H54 (cell line): Measurements from ENCODE around the gene MIEF1.

ENCODE experiments used
- DNase-seq: peaks from one replicate; pipeline ENCODE4 v3.0.0; 2011; ENCODE audit warnings: low spot score, mixed read lengths; ENCODE audit not compliant: insufficient read length
- FAIRE-seq: peaks from 3 replicates; lab custom pipeline; 2011; peaks lifted over from hg19 to GRCh38; lab: Jason Lieb, UNC
- POLR2A ChIP-seq: IDR thresholded peaks from 2 replicates; pipeline ENCODE4 v1.6.1; 2011; ENCODE audit warnings: low read depth, mild to moderate bottlenecking, low read length

Gene MIEF1

DNA sequence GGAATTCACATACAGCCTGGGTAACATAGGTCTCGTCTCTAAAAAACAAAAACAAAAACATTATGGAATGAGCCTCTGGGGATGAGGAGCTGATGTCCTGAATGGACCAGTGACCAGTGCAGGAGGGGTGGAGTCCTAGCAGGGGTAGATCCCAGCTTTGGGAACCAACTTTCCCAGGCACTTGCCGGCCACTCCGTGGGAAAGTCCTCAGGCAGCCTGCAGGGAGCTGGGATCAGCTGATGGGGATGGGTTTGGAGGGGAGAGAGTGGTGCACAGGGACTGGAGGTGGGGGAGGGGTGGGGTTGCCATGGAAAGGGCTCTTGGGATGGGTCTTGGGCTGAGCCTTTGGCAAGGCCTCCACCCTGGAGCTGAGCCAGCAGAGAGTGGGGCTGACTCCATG is 26.2 kb upstream of the MIEF1 start:
- no peak for TF ChIP-seq POLR2A
- FAIRE-seq: no peak
- DNase-seq: no peak

DNA sequence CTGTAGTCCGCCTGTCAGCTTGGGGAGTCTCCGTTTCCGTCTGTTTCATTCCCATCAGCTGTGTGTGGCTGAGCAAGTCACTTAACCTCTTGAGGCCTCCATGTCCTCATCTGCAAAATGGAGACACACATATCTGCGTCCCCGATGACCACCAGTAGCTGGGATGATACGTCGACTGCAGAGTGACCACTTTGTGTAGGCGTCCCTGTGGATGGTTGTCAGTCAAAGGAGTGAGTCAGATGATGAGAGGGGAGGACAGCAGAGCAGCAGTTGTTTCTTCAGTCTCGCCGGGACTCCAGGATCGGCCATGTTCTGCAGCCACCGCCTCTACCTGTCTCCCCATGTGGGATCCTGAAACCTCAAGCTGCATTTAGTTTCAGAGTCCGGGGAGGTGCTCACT is 25.4 kb upstream of the MIEF1 start:
- FAIRE-seq: no peak
- no peak for DNase-seq
- no peak for TF ChIP-seq POLR2A

DNA sequence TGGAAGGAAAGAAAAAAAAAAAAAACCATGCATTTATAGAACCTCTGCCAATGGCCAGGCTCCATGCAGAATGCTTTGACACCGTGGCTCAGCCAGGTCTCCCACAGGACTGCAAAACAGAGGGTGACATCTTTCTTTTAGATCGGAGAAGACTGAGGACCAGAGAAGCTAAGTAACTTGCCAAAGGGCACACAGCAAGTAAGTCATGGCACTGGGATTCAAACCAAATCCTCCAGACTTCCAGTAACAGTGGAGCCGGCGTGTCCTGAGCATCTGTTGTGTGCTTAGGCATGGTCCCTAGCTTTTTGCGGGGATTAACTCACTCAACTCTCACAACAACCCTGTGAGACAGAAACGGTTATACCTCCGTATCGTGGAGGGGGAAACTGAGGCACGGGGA is 24.5 kb upstream of the MIEF1 start:
- no peak for FAIRE-seq
- no peak for DNase-seq
- TF ChIP-seq POLR2A: no peak

DNA sequence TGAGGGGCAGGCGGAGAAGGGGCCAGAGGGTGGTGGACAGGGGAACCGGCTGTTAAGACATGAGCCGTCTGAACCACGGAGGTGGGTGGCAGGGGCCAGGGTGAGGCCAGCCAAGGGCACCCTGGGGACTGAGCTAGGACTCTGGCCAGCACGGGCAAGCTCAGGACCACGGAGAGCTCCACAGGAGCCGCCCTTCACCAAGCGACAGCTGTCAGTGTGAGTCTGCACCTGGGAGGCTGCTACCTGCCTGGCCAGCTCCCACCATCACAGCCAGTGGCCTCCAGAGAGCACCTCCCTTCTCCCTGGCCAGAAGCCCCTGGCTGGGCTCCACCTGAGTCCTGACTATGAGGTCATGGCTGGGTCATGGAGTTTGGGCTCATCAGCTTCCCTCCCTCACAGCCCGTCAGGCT is 23.6 kb upstream of the MIEF1 start:
- FAIRE-seq: no peak
- TF ChIP-seq POLR2A: no peak
- no peak for DNase-seq

DNA sequence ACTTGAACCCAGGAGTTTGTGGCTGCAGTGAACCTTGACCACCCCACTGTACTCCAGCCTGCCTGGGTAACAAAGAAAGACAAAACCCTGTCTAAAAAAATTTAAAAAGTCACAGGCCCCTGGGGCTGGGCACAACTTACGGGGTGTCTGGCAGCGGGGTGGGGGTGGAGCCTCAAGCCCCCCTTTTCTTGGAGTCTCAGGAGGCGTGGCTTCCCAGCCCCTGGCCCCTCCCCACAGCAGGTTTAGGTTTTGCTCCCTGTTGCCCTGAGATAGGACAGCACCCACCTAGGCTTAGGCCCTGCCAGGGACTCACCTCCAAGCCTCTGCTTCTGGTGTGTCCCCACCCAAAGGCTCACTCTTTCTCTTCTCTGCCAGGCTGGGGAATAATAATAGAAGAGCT is 22.8 kb upstream of the MIEF1 start:
- DNase-seq (no peak), FAIRE-seq (no peak)
- no peak for TF ChIP-seq POLR2A

DNA sequence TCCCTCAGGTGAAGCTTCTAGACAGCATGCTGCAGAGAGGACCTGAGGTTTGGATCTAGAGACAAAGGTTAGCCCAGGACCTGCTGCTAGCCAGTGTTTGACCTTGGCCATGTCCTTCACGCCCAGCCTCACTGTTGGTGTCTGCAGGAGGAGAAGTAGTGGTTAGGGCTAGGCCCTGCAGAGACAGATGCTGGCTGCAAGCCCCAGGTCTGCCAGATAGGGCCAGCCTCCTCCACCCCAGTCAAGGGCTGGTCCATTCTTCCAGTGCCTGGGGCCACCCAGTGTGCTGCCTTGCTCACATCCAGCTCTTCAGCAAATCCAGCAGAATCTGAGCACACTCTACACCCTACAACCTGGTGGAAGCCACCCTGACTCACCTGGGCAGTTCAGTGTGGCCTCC is 21.5 kb upstream of the MIEF1 start:
- no peak for DNase-seq
- no peak for FAIRE-seq
- TF ChIP-seq POLR2A: no peak

DNA sequence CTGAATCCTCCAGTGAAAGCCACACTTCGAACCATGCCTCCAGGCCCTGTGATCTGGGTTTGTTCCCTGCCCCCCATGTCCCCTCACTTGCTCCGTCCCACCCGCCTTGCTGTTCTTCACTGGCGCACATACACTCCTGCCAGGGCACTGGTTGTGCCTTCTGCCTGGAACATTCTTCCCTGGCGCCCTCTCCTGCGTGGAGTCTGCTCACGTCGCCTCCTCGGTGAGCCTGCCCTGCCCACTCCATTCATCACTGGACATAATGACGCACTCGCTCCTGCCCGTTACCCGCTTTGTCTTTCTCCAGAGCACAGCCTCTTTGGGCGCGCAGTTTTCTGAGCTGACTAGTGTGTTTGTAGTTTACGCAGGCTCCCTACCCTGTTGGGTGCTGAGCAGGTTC is 21.0 kb upstream of the MIEF1 start:
- FAIRE-seq (no peak), DNase-seq (no peak)
- no peak for TF ChIP-seq POLR2A

DNA sequence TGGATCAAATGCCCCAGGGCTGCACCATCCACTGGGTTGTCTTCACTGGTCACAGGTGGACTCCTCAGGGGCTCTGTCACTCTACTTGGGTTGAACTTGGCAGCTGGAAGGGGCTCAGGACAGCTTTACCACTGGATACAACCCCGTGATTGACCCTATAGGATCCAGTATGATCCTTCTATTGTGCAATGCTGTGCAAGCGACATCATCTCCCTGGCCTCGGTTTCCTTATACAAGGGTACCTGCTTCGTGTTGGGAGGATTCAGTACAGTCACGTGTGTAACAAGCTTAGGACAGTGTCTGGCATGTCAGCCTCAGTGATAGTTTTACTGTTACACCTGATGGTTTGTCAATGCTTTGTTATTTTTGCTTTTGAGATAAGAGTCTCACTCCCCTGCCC is 20.5 kb upstream of the MIEF1 start:
- DNase-seq (no peak), FAIRE-seq (no peak)
- TF ChIP-seq POLR2A: no peak

DNA sequence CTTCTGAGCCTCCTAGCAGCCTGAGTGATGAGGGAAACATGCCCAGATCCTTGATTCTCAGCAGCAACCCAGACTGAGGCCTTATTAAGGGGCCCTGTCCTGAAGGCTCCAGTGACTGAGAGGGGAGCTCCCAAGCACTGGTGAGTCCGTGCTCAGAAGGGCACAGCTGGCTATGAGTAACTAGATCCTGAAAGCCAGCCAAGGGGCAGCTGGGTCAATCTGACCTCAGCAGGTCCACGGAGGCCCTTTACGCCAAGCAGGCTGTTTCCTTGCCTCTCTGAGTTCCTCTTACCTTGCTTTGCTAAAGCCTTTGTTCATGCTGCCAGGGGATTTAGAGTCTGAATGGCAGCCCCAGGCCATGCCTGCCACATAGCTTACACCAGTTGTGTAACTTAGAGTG is 19.3 kb upstream of the MIEF1 start:
- peak; percentile 79 for FAIRE-seq

DNA sequence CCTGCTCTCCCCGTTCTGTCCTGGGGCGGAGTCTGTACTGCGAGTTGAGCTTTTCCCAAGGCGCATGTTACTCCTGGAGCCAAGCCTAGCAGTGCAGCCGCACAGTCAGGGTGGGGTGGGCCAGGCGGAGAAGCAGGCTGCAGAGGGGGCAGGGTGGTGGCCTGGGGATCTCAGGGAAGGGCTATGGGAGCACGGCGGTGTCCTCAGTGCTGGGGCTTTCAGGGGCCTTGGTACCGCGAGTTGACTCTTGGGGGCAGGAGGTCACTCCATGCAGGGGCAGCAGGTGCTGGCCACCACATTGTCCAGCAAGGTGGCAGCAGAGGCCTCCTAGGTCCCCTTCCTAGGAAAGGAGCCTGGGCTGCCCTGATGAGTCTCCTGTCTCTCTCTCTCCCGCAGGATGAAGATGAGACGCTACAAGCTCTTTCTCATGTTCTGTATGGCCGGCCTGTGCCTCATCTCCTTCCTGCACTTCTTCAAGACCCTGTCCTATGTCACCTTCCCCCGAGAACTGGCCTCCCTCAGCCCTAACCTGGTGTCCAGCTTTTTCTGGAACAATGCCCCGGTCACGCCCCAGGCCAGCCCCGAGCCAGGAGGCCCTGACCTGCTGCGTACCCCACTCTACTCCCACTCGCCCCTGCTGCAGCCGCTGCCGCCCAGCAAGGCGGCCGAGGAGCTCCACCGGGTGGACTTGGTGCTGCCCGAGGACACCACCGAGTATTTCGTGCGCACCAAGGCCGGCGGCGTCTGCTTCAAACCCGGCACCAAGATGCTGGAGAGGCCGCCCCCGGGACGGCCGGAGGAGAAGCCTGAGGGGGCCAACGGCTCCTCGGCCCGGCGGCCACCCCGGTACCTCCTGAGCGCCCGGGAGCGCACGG is 14.9 kb upstream of the MIEF1 start:
- DNase-seq (no peak), FAIRE-seq (no peak)
- TF ChIP-seq POLR2A: no peak

More for the DNA sequence above, 19.3 kb upstream of the MIEF1 start:
- no peak for TF ChIP-seq POLR2A
- DNase-seq: peak; percentile 81

DNA sequence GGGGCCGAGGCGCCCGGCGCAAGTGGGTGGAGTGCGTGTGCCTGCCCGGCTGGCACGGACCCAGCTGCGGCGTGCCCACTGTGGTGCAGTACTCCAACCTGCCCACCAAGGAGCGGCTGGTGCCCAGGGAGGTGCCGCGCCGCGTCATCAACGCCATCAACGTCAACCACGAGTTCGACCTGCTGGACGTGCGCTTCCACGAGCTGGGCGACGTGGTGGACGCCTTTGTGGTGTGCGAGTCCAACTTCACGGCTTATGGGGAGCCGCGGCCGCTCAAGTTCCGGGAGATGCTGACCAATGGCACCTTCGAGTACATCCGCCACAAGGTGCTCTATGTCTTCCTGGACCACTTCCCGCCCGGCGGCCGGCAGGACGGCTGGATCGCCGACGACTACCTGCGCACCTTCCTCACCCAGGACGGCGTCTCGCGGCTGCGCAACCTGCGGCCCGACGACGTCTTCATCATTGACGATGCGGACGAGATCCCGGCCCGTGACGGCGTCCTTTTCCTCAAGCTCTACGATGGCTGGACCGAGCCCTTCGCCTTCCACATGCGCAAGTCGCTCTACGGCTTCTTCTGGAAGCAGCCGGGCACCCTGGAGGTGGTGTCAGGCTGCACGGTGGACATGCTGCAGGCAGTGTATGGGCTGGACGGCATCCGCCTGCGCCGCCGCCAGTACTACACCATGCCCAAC is 14.1 kb upstream of the MIEF1 start:
- TF ChIP-seq POLR2A: no peak
- no peak for DNase-seq
- FAIRE-seq: no peak

DNA sequence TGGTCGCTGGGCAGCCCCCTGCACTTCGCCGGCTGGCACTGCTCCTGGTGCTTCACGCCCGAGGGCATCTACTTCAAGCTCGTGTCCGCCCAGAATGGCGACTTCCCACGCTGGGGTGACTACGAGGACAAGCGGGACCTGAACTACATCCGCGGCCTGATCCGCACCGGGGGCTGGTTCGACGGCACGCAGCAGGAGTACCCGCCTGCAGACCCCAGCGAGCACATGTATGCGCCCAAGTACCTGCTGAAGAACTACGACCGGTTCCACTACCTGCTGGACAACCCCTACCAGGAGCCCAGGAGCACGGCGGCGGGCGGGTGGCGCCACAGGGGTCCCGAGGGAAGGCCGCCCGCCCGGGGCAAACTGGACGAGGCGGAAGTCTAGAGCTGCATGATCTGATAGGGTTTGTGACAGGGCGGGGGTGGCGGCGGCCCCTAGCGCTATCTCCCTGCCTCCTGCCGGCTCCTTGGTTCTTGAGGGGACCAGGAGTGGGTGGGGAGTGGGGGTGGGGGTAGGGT is 13.5 kb upstream of the MIEF1 start:
- no peak for DNase-seq
- no peak for TF ChIP-seq POLR2A
- FAIRE-seq: no peak

DNA sequence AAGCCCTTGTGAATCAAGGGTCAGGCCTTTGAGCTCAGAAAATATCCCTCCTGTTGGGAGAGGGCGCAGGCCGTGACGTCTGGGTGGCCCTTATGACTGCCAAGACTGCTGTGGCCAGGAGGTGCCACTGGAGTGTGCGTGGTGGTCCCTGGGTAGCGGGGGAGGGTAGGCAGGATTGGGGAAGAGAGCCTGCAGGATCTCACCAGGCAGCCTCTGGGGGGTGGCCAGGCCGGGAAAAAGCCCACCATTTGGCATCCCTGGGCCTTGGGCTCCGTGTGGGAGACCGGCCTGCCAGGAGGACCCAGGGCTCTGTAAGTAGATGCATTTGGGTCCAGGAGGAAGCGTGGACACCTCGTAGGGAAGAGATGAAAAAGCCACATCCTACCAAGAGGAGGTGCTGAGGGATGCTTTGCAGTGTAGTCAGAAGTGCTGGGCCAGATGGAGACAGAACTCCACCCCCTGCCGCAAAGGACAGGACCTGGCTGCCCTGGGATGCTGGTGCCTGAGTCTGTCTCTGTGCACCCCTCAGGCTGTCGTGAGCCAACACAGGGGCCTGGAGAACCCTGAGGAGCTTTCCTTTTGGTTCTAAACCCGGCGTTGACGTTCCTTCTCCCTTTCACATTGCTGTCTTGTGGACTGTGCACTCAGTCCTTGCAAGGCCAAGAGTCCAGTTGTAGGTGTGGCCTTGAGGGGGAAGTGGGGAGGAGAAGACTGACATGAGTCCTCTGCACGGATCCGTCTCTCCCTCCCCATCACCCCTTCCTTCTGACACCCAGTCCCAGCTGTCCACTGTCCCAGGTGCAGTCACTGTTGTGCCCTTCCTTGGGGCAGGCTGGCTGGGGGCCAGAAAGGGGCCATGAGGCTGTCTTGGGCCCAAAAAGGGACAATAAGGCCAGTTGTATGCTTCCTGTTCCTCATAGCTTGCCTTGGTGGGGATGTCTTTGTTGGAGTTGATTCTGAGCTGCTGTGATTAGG is 12.7 kb upstream of the MIEF1 start:
- DNase-seq (no peak), FAIRE-seq (no peak)
- no peak for TF ChIP-seq POLR2A

DNA sequence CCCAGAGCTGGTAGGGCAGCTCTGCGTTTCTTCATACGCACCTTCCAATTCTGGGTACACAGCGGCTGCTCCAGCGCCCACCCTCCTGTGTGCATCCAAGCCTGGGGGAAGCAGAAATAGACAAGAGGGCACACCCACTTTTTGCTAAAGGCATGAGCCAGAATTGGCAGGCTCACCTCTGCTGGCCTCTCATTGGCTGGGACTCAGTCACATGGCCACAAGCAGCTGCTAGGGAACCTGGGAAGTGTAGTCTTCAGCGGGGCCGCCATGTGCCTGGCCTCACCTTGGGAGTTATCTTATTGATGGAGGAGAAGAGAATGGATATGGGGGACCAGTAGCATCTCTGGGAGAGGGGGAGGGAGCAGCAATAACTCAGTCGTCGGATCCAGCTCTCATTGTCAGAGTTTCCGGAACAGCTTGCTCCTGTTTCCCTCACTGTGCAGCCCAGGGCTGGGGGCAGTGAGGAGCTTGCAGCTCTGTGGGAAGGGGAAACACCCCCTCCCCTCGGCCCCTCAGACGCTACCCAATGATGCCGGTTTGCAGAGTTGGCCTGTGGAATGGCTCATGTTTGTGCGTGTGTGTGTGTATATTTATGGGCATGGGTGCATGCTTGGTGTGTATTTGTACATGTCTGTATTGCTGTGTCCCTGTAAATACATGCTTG is 11.8 kb upstream of the MIEF1 start:
- no peak for TF ChIP-seq POLR2A
- FAIRE-seq (peak; percentile 73), DNase-seq (peak; percentile 94)
